ENCODE data around the gene MTRFR.

- TF ChIP-seq, protein P1, sequence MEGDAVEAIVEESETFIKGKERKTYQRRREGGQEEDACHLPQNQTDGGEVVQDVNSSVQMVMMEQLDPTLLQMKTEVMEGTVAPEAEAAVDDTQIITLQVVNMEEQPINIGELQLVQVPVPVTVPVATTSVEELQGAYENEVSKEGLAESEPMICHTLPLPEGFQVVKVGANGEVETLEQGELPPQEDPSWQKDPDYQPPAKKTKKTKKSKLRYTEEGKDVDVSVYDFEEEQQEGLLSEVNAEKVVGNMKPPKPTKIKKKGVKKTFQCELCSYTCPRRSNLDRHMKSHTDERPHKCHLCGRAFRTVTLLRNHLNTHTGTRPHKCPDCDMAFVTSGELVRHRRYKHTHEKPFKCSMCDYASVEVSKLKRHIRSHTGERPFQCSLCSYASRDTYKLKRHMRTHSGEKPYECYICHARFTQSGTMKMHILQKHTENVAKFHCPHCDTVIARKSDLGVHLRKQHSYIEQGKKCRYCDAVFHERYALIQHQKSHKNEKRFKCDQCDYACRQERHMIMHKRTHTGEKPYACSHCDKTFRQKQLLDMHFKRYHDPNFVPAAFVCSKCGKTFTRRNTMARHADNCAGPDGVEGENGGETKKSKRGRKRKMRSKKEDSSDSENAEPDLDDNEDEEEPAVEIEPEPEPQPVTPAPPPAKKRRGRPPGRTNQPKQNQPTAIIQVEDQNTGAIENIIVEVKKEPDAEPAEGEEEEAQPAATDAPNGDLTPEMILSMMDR (optimal IDR thresholded peaks at IDR 0.05 in 1 of 3, IDR thresholded peaks at IDR 0.05 in 1 of 3, conservative IDR thresholded peaks at IDR 0.05 in 1 of 3; ENCODE audit: extremely low read depth in 1 of 3, insufficient read depth in 2 of 3, low read length in 3 of 3), result no peak
- TF ChIP-seq EZH2 (IDR thresholded peaks at IDR 0.05; ENCODE audit: low read length), result no peak
Measured at GRCh38 chr12:123289911-123290310, 56.7 kb downstream of the MTRFR start.

Measured in keratinocyte (primary cell).